ENCODE data around the gene RWDD2A.

The RWDD2A gene

GRCh38 chr6:83192871-83193746 is at the start of gene RWDD2A, which contains the start of gene PGM3:
RWDD2A (plus strand) TSS chr6:83193357; CDS start chr6:83194452, 1,095 bp downstream.
PGM3 (minus strand) TSS chr6:83193265; CDS start chr6:83191012, 2,253 bp downstream.
- Mint-ChIP-seq H3K9me3 (no peaks in the 10 kb centered on the region), H3K4me3 (peak within 1 kb of the TSS; percentile 94), H3K27ac (ENCODE audit: low read depth) (peak within 1 kb of the TSS; percentile 95), H3K36me3 (ENCODE audit: insufficient read depth) (peaks cover 16% of the 10 kb centered on the region), H3K4me1 (peaks cover 24% of the 10 kb centered on the region), H3K27me3 (no peaks in the 10 kb centered on the region)
- ATAC-seq (replicated peaks; ENCODE audit: extremely low read depth, poor library complexity, severe bottlenecking) (peak; percentile 97), DNase-seq (ENCODE audit: low spot score in 2 of 2) (peak; percentile 77 to 85)

- no peaks in the 10 kb centered on the region for H3K27me3 Mint-ChIP-seq
- DNase-seq (ENCODE audit: low spot score in 2 of 2), result no peak
- no peak overlapping the region for H3K4me3 Mint-ChIP-seq
- H3K27ac Mint-ChIP-seq (ENCODE audit: low read depth), result no peak overlapping the region
- peaks cover 7% of the 10 kb centered on the region for H3K4me1 Mint-ChIP-seq
- ATAC-seq (replicated peaks; ENCODE audit: extremely low read depth, poor library complexity, severe bottlenecking), result no peak
- H3K36me3 Mint-ChIP-seq (ENCODE audit: insufficient read depth), result peaks cover 41% of the 10 kb centered on the region
- no peaks in the 10 kb centered on the region for H3K9me3 Mint-ChIP-seq
These were observed 42.0 kb upstream of the RWDD2A start for GRCh38 chr6:83151114-83151513.

GRCh38 chr6:83152913-83153312 is 40.2 kb upstream of the RWDD2A start:
- Mint-ChIP-seq H3K9me3 (no peaks in the 10 kb centered on the region), H3K4me3 (no peak overlapping the region), H3K36me3 (ENCODE audit: insufficient read depth) (peaks cover 42% of the 10 kb centered on the region), H3K27me3 (no peaks in the 10 kb centered on the region), H3K4me1 (peaks cover 7% of the 10 kb centered on the region), H3K27ac (ENCODE audit: low read depth) (no peak overlapping the region)
- DNase-seq (ENCODE audit: low spot score in 2 of 2), result no peak
- ATAC-seq (replicated peaks; ENCODE audit: extremely low read depth, poor library complexity, severe bottlenecking), result no peak

- no peaks in the 10 kb centered on the region for H3K9me3 Mint-ChIP-seq
- H3K27me3 Mint-ChIP-seq, result no peaks in the 10 kb centered on the region
- DNase-seq (ENCODE audit: low spot score in 2 of 2), result no peak
- peaks cover 7% of the 10 kb centered on the region for H3K4me1 Mint-ChIP-seq
- H3K4me3 Mint-ChIP-seq, result no peak overlapping the region
- ATAC-seq (replicated peaks; ENCODE audit: extremely low read depth, poor library complexity, severe bottlenecking), result no peak
- peaks cover 38% of the 10 kb centered on the region for H3K36me3 Mint-ChIP-seq (ENCODE audit: insufficient read depth)
- no peak overlapping the region for H3K27ac Mint-ChIP-seq (ENCODE audit: low read depth)
These were observed 39.2 kb upstream of the RWDD2A start for GRCh38 chr6:83153883-83154521.

DNA sequence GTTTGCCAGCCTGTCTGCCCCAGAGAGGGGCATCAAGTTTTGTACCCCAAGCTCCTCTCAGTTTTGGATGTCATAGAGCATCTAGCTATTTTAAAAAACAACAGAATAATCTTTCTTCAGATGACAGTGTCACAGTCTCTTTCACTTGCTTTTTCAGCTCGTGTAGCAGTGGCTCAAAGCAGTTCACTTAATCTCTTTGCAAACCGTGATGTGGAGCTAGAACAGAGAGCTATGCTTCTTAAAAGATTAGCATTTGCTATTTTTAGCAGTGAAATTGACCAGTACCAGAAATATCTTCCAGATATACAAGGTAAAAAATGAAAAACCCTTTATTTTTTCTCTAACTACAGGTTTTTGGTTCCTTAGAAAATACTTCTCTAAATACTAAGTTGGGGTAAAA is 37.4 kb upstream of the RWDD2A start:
- Mint-ChIP-seq H3K27ac (ENCODE audit: low read depth) (no peak overlapping the region), H3K4me1 (no peaks in the 10 kb centered on the region), H3K4me3 (no peak overlapping the region), H3K27me3 (no peaks in the 10 kb centered on the region), H3K9me3 (no peaks in the 10 kb centered on the region), H3K36me3 (ENCODE audit: insufficient read depth) (peaks cover 44% of the 10 kb centered on the region)
- DNase-seq (ENCODE audit: low spot score in 2 of 2), result no peak
- no peak for ATAC-seq (replicated peaks; ENCODE audit: extremely low read depth, poor library complexity, severe bottlenecking)

DNA sequence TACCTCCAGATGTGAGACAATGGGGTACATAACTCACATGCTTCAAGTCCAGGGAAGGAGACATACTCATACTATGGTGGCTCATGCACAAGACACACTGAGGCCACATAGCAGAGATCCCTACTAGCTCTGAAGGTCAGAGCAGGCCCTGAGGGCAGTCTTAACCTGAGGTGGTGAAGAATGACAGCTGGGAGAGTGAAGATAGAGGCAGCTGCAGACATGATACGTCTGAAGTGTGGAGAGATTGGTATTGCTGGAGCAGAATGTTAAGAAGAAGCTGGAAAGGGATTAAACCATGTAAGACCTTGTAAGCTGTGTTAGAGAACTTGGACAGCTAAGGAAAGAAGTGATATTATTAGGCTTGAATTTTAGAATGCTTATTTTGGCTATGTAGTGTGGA is 33.0 kb upstream of the RWDD2A start:
- no peak overlapping the region for H3K4me3 Mint-ChIP-seq
- no peaks in the 10 kb centered on the region for H3K27me3 Mint-ChIP-seq
- peaks cover 33% of the 10 kb centered on the region for H3K36me3 Mint-ChIP-seq (ENCODE audit: insufficient read depth)
- H3K9me3 Mint-ChIP-seq, result no peaks in the 10 kb centered on the region
- DNase-seq (ENCODE audit: low spot score in 2 of 2) (no peak), ATAC-seq (replicated peaks; ENCODE audit: extremely low read depth, poor library complexity, severe bottlenecking) (no peak)
- no peaks in the 10 kb centered on the region for H3K4me1 Mint-ChIP-seq
- H3K27ac Mint-ChIP-seq (ENCODE audit: low read depth), result peak overlapping the region; percentile 1

DNA sequence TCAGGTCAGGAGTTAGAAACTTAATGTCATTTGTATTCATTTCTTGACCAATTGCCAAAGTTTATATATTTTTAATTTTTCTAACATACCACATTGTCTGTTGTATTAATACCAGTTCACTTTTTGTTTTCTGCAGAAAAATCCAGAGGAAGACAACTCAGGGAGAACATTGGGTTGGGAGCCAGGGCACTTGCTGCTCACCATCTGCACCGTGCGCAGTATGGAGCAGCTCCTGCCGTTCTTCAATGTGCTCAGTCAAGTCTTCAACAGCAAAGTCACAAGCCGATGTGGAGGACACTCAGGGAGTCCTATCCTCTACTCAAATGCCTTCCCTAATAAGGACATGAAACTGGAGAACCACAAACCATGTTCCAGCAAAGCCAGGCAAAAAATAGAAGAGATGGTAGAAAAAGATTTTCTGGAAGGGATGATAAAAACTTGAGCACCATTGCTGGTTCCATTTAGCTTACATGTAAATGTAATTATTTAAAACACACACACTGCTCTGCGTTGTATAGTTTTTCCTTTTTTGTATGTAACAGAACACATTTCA is 25.4 kb upstream of the RWDD2A start:
- H3K4me1 Mint-ChIP-seq, result no peaks in the 10 kb centered on the region
- H3K36me3 Mint-ChIP-seq (ENCODE audit: insufficient read depth), result peaks cover 51% of the 10 kb centered on the region
- DNase-seq (ENCODE audit: low spot score in 2 of 2), result no peak
- no peak for ATAC-seq (replicated peaks; ENCODE audit: extremely low read depth, poor library complexity, severe bottlenecking)
- no peaks in the 10 kb centered on the region for H3K27me3 Mint-ChIP-seq
- H3K9me3 Mint-ChIP-seq, result no peaks in the 10 kb centered on the region
- H3K27ac Mint-ChIP-seq (ENCODE audit: low read depth), result no peak overlapping the region
- no peak overlapping the region for H3K4me3 Mint-ChIP-seq

DNA sequence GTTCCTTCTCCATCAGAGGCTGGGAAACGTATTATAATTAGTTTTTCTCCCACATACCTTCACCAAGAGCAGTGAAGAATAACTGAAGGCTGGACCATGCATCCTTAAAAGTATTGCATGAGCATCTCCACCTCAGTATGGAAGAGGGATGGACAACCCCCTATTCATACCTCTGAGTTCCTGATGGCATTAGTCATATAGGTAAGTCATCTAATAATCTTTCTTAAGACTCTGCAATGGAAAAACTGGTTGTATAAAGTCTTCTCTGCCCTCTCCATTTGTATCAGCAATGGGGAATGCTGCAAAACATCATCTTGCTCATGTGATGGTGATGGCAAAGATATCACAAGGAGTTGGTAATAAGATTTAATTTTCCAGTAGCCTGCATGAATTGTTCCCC is 24.6 kb upstream of the RWDD2A start:
- DNase-seq (ENCODE audit: low spot score in 2 of 2), result no peak
- Mint-ChIP-seq H3K4me3 (no peak overlapping the region), H3K9me3 (no peaks in the 10 kb centered on the region), H3K4me1 (no peaks in the 10 kb centered on the region), H3K27me3 (no peaks in the 10 kb centered on the region), H3K27ac (ENCODE audit: low read depth) (no peak overlapping the region), H3K36me3 (ENCODE audit: insufficient read depth) (peaks cover 53% of the 10 kb centered on the region)
- ATAC-seq (replicated peaks; ENCODE audit: extremely low read depth, poor library complexity, severe bottlenecking), result no peak

- DNase-seq (ENCODE audit: low spot score in 2 of 2) (no peak), ATAC-seq (replicated peaks; ENCODE audit: extremely low read depth, poor library complexity, severe bottlenecking) (no peak)
- H3K27ac Mint-ChIP-seq (ENCODE audit: low read depth), result no peak overlapping the region
- no peaks in the 10 kb centered on the region for H3K27me3 Mint-ChIP-seq
- H3K36me3 Mint-ChIP-seq (ENCODE audit: insufficient read depth), result peaks cover 57% of the 10 kb centered on the region
- H3K4me1 Mint-ChIP-seq, result no peaks in the 10 kb centered on the region
- no peak overlapping the region for H3K4me3 Mint-ChIP-seq
- H3K9me3 Mint-ChIP-seq, result no peaks in the 10 kb centered on the region
These were observed 24.1 kb upstream of the RWDD2A start for GRCh38 chr6:83169106-83169505.

- H3K36me3 Mint-ChIP-seq (ENCODE audit: insufficient read depth), result peaks cover 60% of the 10 kb centered on the region
- H3K27ac Mint-ChIP-seq (ENCODE audit: low read depth), result no peak overlapping the region
- H3K4me1 Mint-ChIP-seq, result no peaks in the 10 kb centered on the region
- no peak overlapping the region for H3K4me3 Mint-ChIP-seq
- ATAC-seq (replicated peaks; ENCODE audit: extremely low read depth, poor library complexity, severe bottlenecking) (no peak), DNase-seq (ENCODE audit: low spot score in 2 of 2) (no peak)
- H3K27me3 Mint-ChIP-seq, result no peaks in the 10 kb centered on the region
- H3K9me3 Mint-ChIP-seq, result no peaks in the 10 kb centered on the region
These were observed 23.6 kb upstream of the RWDD2A start for GRCh38 chr6:83169511-83169910.

DNA sequence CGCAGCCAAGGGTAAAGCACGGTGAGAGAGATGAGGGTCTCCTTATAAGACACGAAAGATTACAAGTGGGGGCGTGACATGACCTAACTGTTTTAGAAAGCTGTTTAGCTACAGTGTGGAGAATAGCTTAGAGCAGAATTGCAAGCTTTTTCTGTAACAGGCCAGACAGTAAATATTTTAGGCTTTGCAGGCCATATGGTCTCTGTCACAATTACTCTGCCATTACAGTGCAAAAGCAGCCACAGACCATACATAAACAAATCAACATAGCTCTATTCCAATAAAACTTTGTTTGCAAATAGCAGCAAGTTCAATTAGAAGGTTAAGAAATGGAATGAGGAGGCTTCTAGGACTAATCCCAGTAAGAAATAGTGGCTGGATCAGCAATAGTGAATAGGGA is 16.9 kb upstream of the RWDD2A start:
- ATAC-seq (replicated peaks; ENCODE audit: extremely low read depth, poor library complexity, severe bottlenecking) (no peak), DNase-seq (ENCODE audit: low spot score in 2 of 2) (no peak)
- H3K27me3 Mint-ChIP-seq, result no peaks in the 10 kb centered on the region
- H3K4me1 Mint-ChIP-seq, result no peaks in the 10 kb centered on the region
- H3K36me3 Mint-ChIP-seq (ENCODE audit: insufficient read depth), result peaks cover 44% of the 10 kb centered on the region
- H3K27ac Mint-ChIP-seq (ENCODE audit: low read depth), result no peak overlapping the region
- no peaks in the 10 kb centered on the region for H3K9me3 Mint-ChIP-seq
- H3K4me3 Mint-ChIP-seq, result no peak overlapping the region

- H3K36me3 Mint-ChIP-seq (ENCODE audit: insufficient read depth), result peaks cover 43% of the 10 kb centered on the region
- H3K4me1 Mint-ChIP-seq, result peaks cover 11% of the 10 kb centered on the region
- H3K9me3 Mint-ChIP-seq, result no peaks in the 10 kb centered on the region
- H3K4me3 Mint-ChIP-seq, result no peak overlapping the region
- no peaks in the 10 kb centered on the region for H3K27me3 Mint-ChIP-seq
- no peak overlapping the region for H3K27ac Mint-ChIP-seq (ENCODE audit: low read depth)
- ATAC-seq (replicated peaks; ENCODE audit: extremely low read depth, poor library complexity, severe bottlenecking), result no peak
- DNase-seq (ENCODE audit: low spot score in 2 of 2), result no peak
These were observed 12.7 kb upstream of the RWDD2A start for GRCh38 chr6:83180426-83180950.
